Measurements from ENCODE around the gene SDHAF3. TPM values are rescaled to one million over a fixed set of nuclear protein-coding genes. Genes with fewer than 3 reads are reported as not detected.

SDHAF3 gene
- total and polyA plus RNA-seq, 2 of the 8 experiments (the other 6 are each of a cell fraction or from before 2014, with no cell fraction given) = 12.0 to 31.3 TPM

DNA sequence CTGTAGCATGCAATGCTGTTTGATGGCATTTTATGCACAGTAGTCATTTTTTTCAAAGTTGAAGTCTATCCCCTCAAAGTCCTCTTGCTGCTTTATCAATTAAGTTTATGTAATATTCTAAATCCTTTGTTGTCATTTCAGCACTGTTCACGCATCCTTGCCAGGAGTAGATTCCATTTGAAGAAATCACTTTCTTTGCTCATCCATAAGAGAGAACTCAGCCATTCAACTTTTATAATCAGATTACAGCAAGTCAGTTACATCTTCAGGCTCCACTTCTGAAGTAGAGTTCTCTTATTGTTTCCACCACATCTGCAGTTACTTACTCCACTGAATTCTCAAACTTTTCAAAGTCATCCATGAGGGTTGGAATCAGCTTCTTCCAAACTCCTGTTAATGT lies 32.3 kb downstream of the SDHAF3 start:
- Histone ChIP-seq H3K27me3 (replicated peaks in 1 of 4; ENCODE audit: control insufficient read depth in 3 of 4, extremely low read depth in 1 of 4, insufficient read depth in 3 of 4, low read length in 3 of 4) (no peaks in the 10 kb centered on the region), H4K91ac (replicated peaks; ENCODE audit: insufficient read length, low read length) (no peak overlapping the region), H3K14ac (ENCODE audit: insufficient read length) (no peak overlapping the region), H4K20me1 (replicated peaks in 1 of 2; ENCODE audit: control insufficient read depth in 1 of 2, insufficient read depth in 2 of 2, low read length in 2 of 2) (no peaks in the 10 kb centered on the region), H3K18ac (ENCODE audit: extremely low read depth, low read length) (no peak overlapping the region), H3K23ac (ENCODE audit: insufficient read length) (no peak overlapping the region), H3K4me2 (ENCODE audit: insufficient read depth in 1 of 2, low read depth in 2 of 2, low read length in 2 of 2) (no peak overlapping the region), H3K9me3 (ENCODE audit: insufficient read depth in 2 of 2, low read depth in 1 of 2, low read length in 1 of 2) (no peaks in the 10 kb centered on the region), H3K4me1 (replicated peaks in 1 of 4; ENCODE audit: control insufficient read depth in 3 of 4, insufficient read depth in 4 of 4, low read length in 3 of 4) (0 out of 7 replicates have a peak, but pooled peaks cover 0 to 3% (median 0%) of the 10 kb centered on the region in 4 experiments), H4K5ac (ENCODE audit: insufficient read length, low read depth, low read length) (no peak overlapping the region), H3K56ac (replicated peaks; ENCODE audit: insufficient read length, low read depth, low read length) (no peak overlapping the region), H2BK20ac (ENCODE audit: low read length) (no peak overlapping the region), H2AFZ (ENCODE audit: low read length) (no peak overlapping the region), H2BK15ac (ENCODE audit: low read length) (no peak overlapping the region), H3K36me3 (ENCODE audit: control insufficient read depth in 2 of 4, insufficient read depth in 4 of 4, low read length in 3 of 4) (peaks cover 0 to 5% (median 1%) of the 10 kb centered on the region in 4 experiments; a peak in 2 of 8 replicates), H3K79me1 (ENCODE audit: low read depth, low read length) (no peaks in the 10 kb centered on the region; the same call in 1 of the 2 replicates), H4K8ac (ENCODE audit: extremely low read depth, insufficient read depth, low read length) (no peak overlapping the region), H3K4ac (replicated peaks; ENCODE audit: insufficient read length, low read depth, low read length) (no peak overlapping the region), H3K4me3 (ENCODE audit: extremely low read depth in 1 of 4, insufficient read depth in 2 of 4, low read depth in 3 of 4, low read length in 4 of 4) (no peak overlapping the region), H3K23me2 (ENCODE audit: low read depth, low read length) (no peaks in the 10 kb centered on the region), H2BK5ac (ENCODE audit: low read depth, low read length) (no peak overlapping the region), H2BK12ac (ENCODE audit: low read depth, low read length) (no peak overlapping the region), H2AK5ac (ENCODE audit: low read depth, low read length) (no peak overlapping the region), H3K79me2 (ENCODE audit: control insufficient read depth in 1 of 2, insufficient read depth in 2 of 2, low read length in 2 of 2) (peaks cover 0 to 42% of the 10 kb centered on the region in 2 experiments; a peak in 2 of 4 replicates), H3K27ac (ENCODE audit: low read depth, low read length) (no peak overlapping the region), H2BK120ac (replicated peaks; ENCODE audit: low read depth, low read length) (no peak overlapping the region), H3K9ac (replicated peaks in 1 of 4; ENCODE audit: extremely low read depth in 1 of 4, low read depth in 3 of 4, low read length in 3 of 4) (no peak overlapping the region)
- FAIRE-seq = no peak
- DNase-seq (ENCODE audit: low read depth in 1 of 2, low spot score in 2 of 2) = no peak
- TF ChIP-seq, protein P1, sequence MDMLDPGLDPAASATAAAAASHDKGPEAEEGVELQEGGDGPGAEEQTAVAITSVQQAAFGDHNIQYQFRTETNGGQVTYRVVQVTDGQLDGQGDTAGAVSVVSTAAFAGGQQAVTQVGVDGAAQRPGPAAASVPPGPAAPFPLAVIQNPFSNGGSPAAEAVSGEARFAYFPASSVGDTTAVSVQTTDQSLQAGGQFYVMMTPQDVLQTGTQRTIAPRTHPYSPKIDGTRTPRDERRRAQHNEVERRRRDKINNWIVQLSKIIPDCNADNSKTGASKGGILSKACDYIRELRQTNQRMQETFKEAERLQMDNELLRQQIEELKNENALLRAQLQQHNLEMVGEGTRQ (IDR thresholded peaks at IDR 0.05; ENCODE audit: low read length) = no peak
- TF ChIP-seq TBP (IDR thresholded peaks at IDR 0.05; ENCODE audit: low read depth, low read length) (no peak), GTF2F1 (IDR thresholded peaks at IDR 0.05; ENCODE audit: borderline replicate concordance, low read depth, low read length) (no peak), TEAD4 (IDR thresholded peaks at IDR 0.05; ENCODE audit: low read depth, low read length) (no peak), POLR2AphosphoS5 (IDR thresholded peaks at IDR 0.05; ENCODE audit: low read depth, low read length) (no peak), ZNF274 (IDR thresholded peaks at IDR 0.05; ENCODE audit: borderline replicate concordance, extremely low read depth, low read length) (no peak), TAF1 (IDR thresholded peaks at IDR 0.05; ENCODE audit: low read depth, low read length) (no peak), SIX5 (IDR thresholded peaks at IDR 0.05; ENCODE audit: low read depth, low read length) (no peak), MAX (IDR thresholded peaks at IDR 0.05) (no peak), RNF2 (IDR thresholded peaks at IDR 0.05; ENCODE audit: borderline replicate concordance, low read depth, low read length, missing control alignments, poor library complexity, severe bottlenecking) (no peak)
- 93% methylated on average over 1 of the region's 1 CpG; no CpG with 5 or more reads in 1 of the 2 experiments for WGBS, 2 experiments (ENCODE audit: extremely low coverage in 1 of 2, insufficient coverage in 1 of 2, insufficient read length in 1 of 2, insufficient replicate concordance in 2 of 2, low coverage in 1 of 2, low lambda C conversion rate in 2 of 2, missing lambda C conversion rate in 1 of 2)
- ChIA-PET CTCF (ENCODE audit: partially characterized antibody) (no interaction called here), POLR2A (ENCODE audit: partially characterized antibody) (no interaction called here)

Measured in H1 (cell line).